Measurements from ENCODE around the gene TMPRSS15.

GRCh38 chr21:18267496-18267895, 136.1 kb downstream of the TMPRSS15 start:
- TF ChIP-seq, protein P1, sequence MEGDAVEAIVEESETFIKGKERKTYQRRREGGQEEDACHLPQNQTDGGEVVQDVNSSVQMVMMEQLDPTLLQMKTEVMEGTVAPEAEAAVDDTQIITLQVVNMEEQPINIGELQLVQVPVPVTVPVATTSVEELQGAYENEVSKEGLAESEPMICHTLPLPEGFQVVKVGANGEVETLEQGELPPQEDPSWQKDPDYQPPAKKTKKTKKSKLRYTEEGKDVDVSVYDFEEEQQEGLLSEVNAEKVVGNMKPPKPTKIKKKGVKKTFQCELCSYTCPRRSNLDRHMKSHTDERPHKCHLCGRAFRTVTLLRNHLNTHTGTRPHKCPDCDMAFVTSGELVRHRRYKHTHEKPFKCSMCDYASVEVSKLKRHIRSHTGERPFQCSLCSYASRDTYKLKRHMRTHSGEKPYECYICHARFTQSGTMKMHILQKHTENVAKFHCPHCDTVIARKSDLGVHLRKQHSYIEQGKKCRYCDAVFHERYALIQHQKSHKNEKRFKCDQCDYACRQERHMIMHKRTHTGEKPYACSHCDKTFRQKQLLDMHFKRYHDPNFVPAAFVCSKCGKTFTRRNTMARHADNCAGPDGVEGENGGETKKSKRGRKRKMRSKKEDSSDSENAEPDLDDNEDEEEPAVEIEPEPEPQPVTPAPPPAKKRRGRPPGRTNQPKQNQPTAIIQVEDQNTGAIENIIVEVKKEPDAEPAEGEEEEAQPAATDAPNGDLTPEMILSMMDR (IDR thresholded peaks at IDR 0.05), result no peak
- TF ChIP-seq POLR2A (IDR thresholded peaks at IDR 0.05), result no peak
